Tibial artery (tissue), 4 donors: ENCODE measurements around the gene ATRNL1.

Source experiments
- DNase-seq, 2 donors: peaks; one replicate each; pipeline ENCODE4 v3.0.0-alpha.2; 2019
- H3K27ac ChIP-seq, 2 donors: fragments of 200-600 bp; sonication (generic) in 1 of 2; 1 replicate in 1 of 2; 2 replicates in 1 of 2; pipeline ENCODE4 v1.5.1; 2018 to 2019; ENCODE audit warnings: mild to moderate bottlenecking in 1 of 2
- H3K27me3 ChIP-seq, 2 donors: fragments of 200-600 bp; sonication (generic) in 1 of 2; one replicate each; pipeline versions ENCODE4 v1.5.1 to v1.6.0; 2016 to 2019
- H3K36me3 ChIP-seq, 3 donors: fragments of 200-600 bp; sonication (generic) in 2 of 3; one replicate each; pipeline ENCODE4 v1.5.1; 2016 to 2019; ENCODE audit warnings: mild to moderate bottlenecking in 2 of 3
- H3K4me1 ChIP-seq, 4 donors: fragments of 200-600 bp; sonication (generic) in 2 of 4; 1 replicate in 3 of 4; 2 replicates in 1 of 4; pipeline ENCODE4 v1.5.1; 2016 to 2019
- H3K4me3 ChIP-seq, 2 donors: fragments of 200-600 bp; sonication (generic) in 1 of 2; 1 replicate in 1 of 2; 2 replicates in 1 of 2; pipeline ENCODE4 v1.5.1; 2018 to 2019; ENCODE audit warnings: mild to moderate bottlenecking in 2 of 2
- H3K9me3 ChIP-seq, 3 donors: fragments of 200-600 bp; sonication (generic) in 1 of 3; one replicate each; pipeline ENCODE4 v1.5.1; 2016 to 2019
- CTCF ChIP-seq, 2 experiments: fragments of 200-600 bp in 1 of 2; fragments of 450-650 bp in 1 of 2; IDR thresholded peaks; one replicate each; pipeline ENCODE4 v1.5.1; 2017 to 2019; ENCODE audit warnings: antibody characterized with exemption in 2 of 2, mild to moderate bottlenecking in 1 of 2, moderate library complexity in 1 of 2
- intact Hi-C: fragments of 100-400 bp; cut with DNase I; formaldehyde crosslinking; loops from one replicate; pipeline ENCODE4 v1.15.0; 2023; ENCODE audit warnings: low total_unique reads

The ATRNL1 gene

GRCh38 chr10:115710136-115710535 lies 617.0 kb downstream of the ATRNL1 start:
- H3K27ac ChIP-seq: no peak overlapping the region
- H3K4me3 ChIP-seq: no peak overlapping the region
- no peak for DNase-seq
- intact Hi-C loops: no loop called here
- H3K4me1 ChIP-seq: peaks cover 0 to 7% (median 0%) of the 10 kb centered on the region in 4 donors
- no peaks in the 10 kb centered on the region for H3K27me3 ChIP-seq
- no peaks in the 10 kb centered on the region for H3K9me3 ChIP-seq
- no peaks in the 10 kb centered on the region for H3K36me3 ChIP-seq
- TF ChIP-seq CTCF (IDR thresholded peaks at IDR 0.05): no peak

GRCh38 chr10:115711306-115711705 lies 618.1 kb downstream of the ATRNL1 start:
- DNase-seq: no peak
- no peaks in the 10 kb centered on the region for H3K36me3 ChIP-seq
- no peaks in the 10 kb centered on the region for H3K9me3 ChIP-seq
- no peaks in the 10 kb centered on the region for H3K4me1 ChIP-seq
- intact Hi-C loops: no loop called here
- TF ChIP-seq CTCF (IDR thresholded peaks at IDR 0.05): no peak
- no peak overlapping the region for H3K27ac ChIP-seq
- H3K27me3 ChIP-seq: no peaks in the 10 kb centered on the region
- no peak overlapping the region for H3K4me3 ChIP-seq

DNA sequence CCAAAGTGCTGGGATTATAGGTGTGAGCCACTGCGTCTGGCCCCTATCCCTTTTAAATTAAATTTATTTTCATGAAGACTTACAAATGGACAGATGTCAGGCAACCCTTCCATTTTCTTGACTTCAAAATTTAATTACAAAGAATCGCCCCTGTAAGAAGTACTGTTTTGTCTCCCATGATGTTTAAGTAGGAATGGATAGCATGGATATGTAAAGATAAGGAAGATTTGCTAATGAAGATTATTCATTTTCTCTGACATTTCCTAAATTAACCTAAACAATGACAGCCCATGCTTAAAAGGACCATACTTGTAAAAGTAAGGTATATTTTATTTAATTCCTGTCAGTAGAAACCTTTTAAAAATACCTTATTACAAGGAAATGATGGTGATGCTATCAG lies 627.0 kb downstream of the ATRNL1 start:
- DNase-seq: no peak
- H3K36me3 ChIP-seq: no peaks in the 10 kb centered on the region
- no peak overlapping the region for H3K27ac ChIP-seq
- intact Hi-C loops: no loop called here
- H3K4me1 ChIP-seq: no peaks in the 10 kb centered on the region
- no peaks in the 10 kb centered on the region for H3K9me3 ChIP-seq
- no peak for TF ChIP-seq CTCF (IDR thresholded peaks at IDR 0.05)
- no peaks in the 10 kb centered on the region for H3K27me3 ChIP-seq
- H3K4me3 ChIP-seq: no peak overlapping the region

DNA sequence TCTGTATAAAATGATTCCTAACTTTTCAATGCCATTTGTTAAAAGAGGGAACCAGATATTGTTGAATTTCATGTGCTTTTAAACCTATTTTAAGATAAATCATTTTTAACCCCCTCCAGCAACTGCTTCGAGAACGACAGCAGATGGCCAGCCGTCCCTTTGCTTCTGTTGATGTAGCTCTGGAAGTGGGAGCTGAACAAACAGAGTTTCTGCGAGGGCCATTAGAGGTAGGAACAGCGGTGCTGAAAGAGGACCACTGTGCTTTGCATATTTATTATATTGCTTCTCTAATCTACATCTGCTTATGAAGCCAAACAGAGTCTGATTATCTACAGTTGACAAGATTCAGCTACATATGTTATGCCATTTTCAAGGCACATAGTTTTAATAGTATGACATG lies 634.0 kb downstream of the ATRNL1 start:
- Histone ChIP-seq H3K27ac (no peak overlapping the region), H3K36me3 (no peaks in the 10 kb centered on the region), H3K4me1 (no peaks in the 10 kb centered on the region), H3K27me3 (no peaks in the 10 kb centered on the region), H3K4me3 (no peak overlapping the region), H3K9me3 (no peaks in the 10 kb centered on the region)
- TF ChIP-seq CTCF (IDR thresholded peaks at IDR 0.05): no peak
- DNase-seq: no peak
- intact Hi-C loops: no loop called here

- TF ChIP-seq CTCF (IDR thresholded peaks at IDR 0.05): no peak
These were observed 650.9 kb downstream of the ATRNL1 start for GRCh38 chr10:115744089-115744488.

DNA sequence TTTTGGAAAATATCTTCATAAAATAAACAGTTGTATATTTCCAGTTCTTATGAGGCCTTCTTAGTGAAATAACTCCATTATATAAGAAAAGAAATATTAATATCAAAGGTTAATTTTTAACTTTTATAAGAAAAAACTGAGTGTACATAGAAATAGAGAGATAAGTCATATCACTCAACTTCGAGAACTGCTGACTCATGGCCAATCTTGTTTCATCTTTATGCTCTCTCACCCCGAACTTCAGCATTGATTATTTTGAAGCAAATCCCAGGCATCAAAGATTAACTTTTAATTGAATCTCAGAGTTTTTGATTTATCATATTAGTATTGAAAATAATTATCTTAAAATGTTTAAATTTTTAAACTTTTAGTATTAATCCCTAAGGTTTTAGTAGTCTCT lies 652.8 kb downstream of the ATRNL1 start:
- no peak for TF ChIP-seq CTCF (IDR thresholded peaks at IDR 0.05)
- DNase-seq: no peak

More at GRCh38 chr10:115744089-115744488, 650.9 kb downstream of the ATRNL1 start:
- Histone ChIP-seq H3K36me3 (no peaks in the 10 kb centered on the region), H3K9me3 (no peaks in the 10 kb centered on the region), H3K27ac (no peak overlapping the region), H3K4me1 (no peaks in the 10 kb centered on the region), H3K27me3 (no peaks in the 10 kb centered on the region), H3K4me3 (no peak overlapping the region)
- DNase-seq: no peak
- intact Hi-C loops: no loop called here

More for the DNA sequence above, 652.8 kb downstream of the ATRNL1 start:
- Histone ChIP-seq H3K9me3 (no peaks in the 10 kb centered on the region), H3K27ac (no peak overlapping the region), H3K27me3 (no peaks in the 10 kb centered on the region), H3K4me3 (no peak overlapping the region), H3K4me1 (no peaks in the 10 kb centered on the region), H3K36me3 (no peaks in the 10 kb centered on the region)
- intact Hi-C loops: no loop called here
